ENCODE measurements around the gene LRRC38.
"Not testable (repeated sequence)": the region's sequence is repeated elsewhere in the genome, so short reads cannot be mapped to it uniquely, and the experiment has no call there.

Gene LRRC38

GRCh38 chr1:13456904-13457532 lies 56.8 kb downstream of the LRRC38 start:
- DNase-seq, result no peak

GRCh38 chr1:13451399-13451965 lies 62.3 kb downstream of the LRRC38 start:
- DNase-seq, result no peak

- no peak for DNase-seq
These were observed 63.6 kb downstream of the LRRC38 start for GRCh38 chr1:13450204-13450603.

GRCh38 chr1:13443335-13443979 lies 70.3 kb downstream of the LRRC38 start:
- no peak for DNase-seq

- not testable (repeated sequence) for DNase-seq
These were observed 74.6 kb downstream of the LRRC38 start for GRCh38 chr1:13439104-13439783.

- DNase-seq, result no peak
These were observed 78.3 kb downstream of the LRRC38 start for GRCh38 chr1:13435458-13435857.

GRCh38 chr1:13433694-13434358 lies 80.0 kb downstream of the LRRC38 start:
- DNase-seq, result not testable (repeated sequence)

GRCh38 chr1:13432251-13432650 lies 81.6 kb downstream of the LRRC38 start:
- no peak for DNase-seq

- no peak for DNase-seq
These were observed 83.3 kb downstream of the LRRC38 start for GRCh38 chr1:13430495-13430894.

Measured in inflammatory macrophage treated with lipopolysaccharide for 1 hour (primary cell).